ENCODE data around the gene KCTD14.

DNA sequence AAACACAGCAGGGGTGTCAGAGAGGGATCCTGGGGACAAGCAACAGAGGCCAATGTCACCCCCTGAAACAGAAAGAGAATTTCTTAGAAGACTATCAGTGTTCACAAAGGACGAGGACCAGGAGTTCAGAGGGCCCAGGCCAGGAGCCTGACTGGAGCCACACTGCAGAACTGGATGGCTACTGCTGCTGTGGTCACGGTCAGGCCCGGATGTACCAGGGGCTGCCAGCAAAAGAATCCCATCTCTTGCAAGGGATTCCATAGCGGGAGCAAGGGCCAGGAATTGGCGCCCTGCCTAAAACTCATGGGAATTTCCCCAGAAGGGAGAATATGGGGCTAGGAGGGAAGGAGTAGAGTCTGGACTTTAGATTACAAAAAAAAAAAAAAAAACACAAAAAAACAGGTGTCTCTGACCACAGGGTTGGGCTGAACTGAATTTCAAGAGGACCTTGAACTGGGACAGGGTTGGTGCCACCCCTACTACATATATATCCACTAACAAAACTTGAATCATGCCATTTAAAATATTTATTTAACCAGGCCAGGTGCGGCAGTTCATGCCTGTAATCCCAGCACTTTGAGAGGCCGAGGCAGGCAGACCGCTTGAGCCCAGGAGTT lies 15.7 kb upstream of the KCTD14 start:
- TF ChIP-seq, protein P1, sequence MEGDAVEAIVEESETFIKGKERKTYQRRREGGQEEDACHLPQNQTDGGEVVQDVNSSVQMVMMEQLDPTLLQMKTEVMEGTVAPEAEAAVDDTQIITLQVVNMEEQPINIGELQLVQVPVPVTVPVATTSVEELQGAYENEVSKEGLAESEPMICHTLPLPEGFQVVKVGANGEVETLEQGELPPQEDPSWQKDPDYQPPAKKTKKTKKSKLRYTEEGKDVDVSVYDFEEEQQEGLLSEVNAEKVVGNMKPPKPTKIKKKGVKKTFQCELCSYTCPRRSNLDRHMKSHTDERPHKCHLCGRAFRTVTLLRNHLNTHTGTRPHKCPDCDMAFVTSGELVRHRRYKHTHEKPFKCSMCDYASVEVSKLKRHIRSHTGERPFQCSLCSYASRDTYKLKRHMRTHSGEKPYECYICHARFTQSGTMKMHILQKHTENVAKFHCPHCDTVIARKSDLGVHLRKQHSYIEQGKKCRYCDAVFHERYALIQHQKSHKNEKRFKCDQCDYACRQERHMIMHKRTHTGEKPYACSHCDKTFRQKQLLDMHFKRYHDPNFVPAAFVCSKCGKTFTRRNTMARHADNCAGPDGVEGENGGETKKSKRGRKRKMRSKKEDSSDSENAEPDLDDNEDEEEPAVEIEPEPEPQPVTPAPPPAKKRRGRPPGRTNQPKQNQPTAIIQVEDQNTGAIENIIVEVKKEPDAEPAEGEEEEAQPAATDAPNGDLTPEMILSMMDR (IDR thresholded peaks at IDR 0.05; ENCODE audit: low read depth, low read length), result no peak
- no peak for TF ChIP-seq POLR2A (IDR thresholded peaks at IDR 0.05; ENCODE audit: extremely low read depth, insufficient read length)
- TF ChIP-seq, protein P2, sequence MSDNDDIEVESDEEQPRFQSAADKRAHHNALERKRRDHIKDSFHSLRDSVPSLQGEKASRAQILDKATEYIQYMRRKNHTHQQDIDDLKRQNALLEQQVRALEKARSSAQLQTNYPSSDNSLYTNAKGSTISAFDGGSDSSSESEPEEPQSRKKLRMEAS (IDR thresholded peaks at IDR 0.05; ENCODE audit: low read depth, low read length), result no peak
